GM12878 (cell line): ENCODE results near the gene LRRC63. TPM values are rescaled to one million over a fixed set of nuclear protein-coding genes. Genes with fewer than 3 reads are reported as not detected.

ENCODE experiments used
- ATAC-seq: fragments of 200-7000 bp; cut with Tn5 transposase; 3 replicates; pipeline ENCODE4 v1.9.1; 2020; ENCODE audit warnings: mild to moderate bottlenecking, moderate library complexity
- BruUV-seq: library from RNA; stranded (reverse); fragments of 400-500 nt; replicated peaks from 2 replicates; lab custom pipeline; 2021; lab: Mats Ljungman, UMichigan
- CTCF ChIA-PET: fragments of 300-600 bp; sonication (Branson Sonifier 250); formaldehyde crosslinking; extraction: SDS; loops from one replicate; lab custom pipeline; 2021; ENCODE audit warnings: inconsistent platforms; lab: Yijun Ruan, JAX
- POLR2A ChIA-PET: fragments of 350-600 bp; formaldehyde crosslinking; extraction: SDS; loops from one replicate; lab custom pipeline; 2021; ENCODE audit warnings: inconsistent platforms; lab: Charles Lee
- RAD21 ChIA-PET: fragments of 300-600 bp; sonication (Branson Sonifier 250); formaldehyde crosslinking; loops from one replicate; lab custom pipeline; 2023; ENCODE audit warnings: antibody characterized with exemption; ENCODE audit not compliant: unreplicated experiment; lab: Charles Lee
- SMC1A ChIA-PET: fragments of 300-600 bp; sonication (Branson Sonifier 250); formaldehyde crosslinking; loops from one replicate; lab custom pipeline; 2023; ENCODE audit not compliant: unreplicated experiment, uncharacterized antibody; lab: Charles Lee
- DNase-seq: peaks from one replicate; pipeline ENCODE4 v3.0.0-alpha.2; 2011; ENCODE audit warnings: low read depth, low spot score
- FAIRE-seq: peaks from 3 replicates; lab custom pipeline; 2011; peaks lifted over from hg19 to GRCh38; lab: Jason Lieb, UNC
- H2AFZ ChIP-seq: 2 replicates; pipeline ENCODE4 v1.6.0; 2011; ENCODE audit warnings: low read depth, low read length, control low read depth; ENCODE audit not compliant: control insufficient read depth
- H3K27ac ChIP-seq: 2 replicates; pipeline ENCODE4 v1.5.1; 2011; ENCODE audit warnings: control low read depth; ENCODE audit not compliant: control insufficient read depth, insufficient read depth
- H3K27me3 ChIP-seq, 2 experiments: replicated peaks in 1 of 2; 2 replicates each; pipeline versions ENCODE4 v1.6.0 to v1.6.1; 2011; ENCODE audit warnings: low read length in 1 of 2; ENCODE audit not compliant: control insufficient read depth in 2 of 2, insufficient read depth in 2 of 2
- H3K36me3 ChIP-seq, 2 experiments: 2 replicates each; pipeline ENCODE4 v1.5.1; 2011; ENCODE audit warnings: low read length in 1 of 2; ENCODE audit not compliant: control insufficient read depth in 2 of 2, insufficient read depth in 2 of 2
- H3K4me1 ChIP-seq: 2 replicates; pipeline ENCODE4 v1.6.1; 2011; ENCODE audit warnings: mild to moderate bottlenecking, low read length, moderate library complexity, mixed read lengths; ENCODE audit not compliant: control insufficient read depth, insufficient read depth
- H3K4me2 ChIP-seq: 2 replicates; pipeline ENCODE4 v1.6.0; 2011; ENCODE audit warnings: control low read depth; ENCODE audit not compliant: control insufficient read depth, insufficient read depth
- H3K4me3 ChIP-seq: fragments of 200-600 bp; sonication (generic); 2 replicates; pipeline ENCODE4 v1.5.1; 2016
- H3K79me2 ChIP-seq: 2 replicates; pipeline ENCODE4 v1.6.0; 2011; ENCODE audit warnings: low read length; ENCODE audit not compliant: control insufficient read depth, insufficient read depth
- H3K9ac ChIP-seq: 2 replicates; pipeline ENCODE4 v1.8.0; 2011; ENCODE audit warnings: low read length, control low read depth, mixed read lengths; ENCODE audit not compliant: control insufficient read depth, insufficient read depth
- H3K9me3 ChIP-seq: replicated peaks from 3 replicates; pipeline ENCODE4 v1.5.1; 2011; ENCODE audit warnings: mild to moderate bottlenecking, low read length; ENCODE audit not compliant: control insufficient read depth, insufficient read depth
- H4K20me1 ChIP-seq: 2 replicates; pipeline ENCODE4 v1.6.0; 2011; ENCODE audit not compliant: control insufficient read depth, insufficient read depth
- BCL11A ChIP-seq: IDR thresholded peaks from 2 replicates; pipeline ENCODE4 v1.6.1; 2011; ENCODE audit warnings: low read depth, low read length
- BMI1 ChIP-seq: fragments of 450-650 bp; IDR thresholded peaks from 2 replicates; pipeline ENCODE4 v1.6.1; 2016; ENCODE audit warnings: mild to moderate bottlenecking, moderate library complexity, borderline replicate concordance
- BRCA1 ChIP-seq: IDR thresholded peaks from 2 replicates; pipeline ENCODE4 v1.6.1; 2011; ENCODE audit warnings: low read depth, low read length, improper control_type of control experiment
- CHD1 ChIP-seq: IDR thresholded peaks from 2 replicates; pipeline ENCODE4 v1.6.1; 2012; ENCODE audit warnings: low read depth, low read length, improper control_type of control experiment
- SPI1 ChIP-seq: IDR thresholded peaks from 2 replicates; pipeline ENCODE4 v1.6.1; 2011; ENCODE audit warnings: low read depth, mild to moderate bottlenecking, low read length, moderate library complexity, borderline replicate concordance; ENCODE audit not compliant: insufficient read depth
- TAF1 ChIP-seq: IDR thresholded peaks from 2 replicates; pipeline ENCODE4 v1.6.1; 2011; ENCODE audit warnings: mild to moderate bottlenecking, low read depth, low read length, borderline replicate concordance
- WGBS: methylation state at CpG from one replicate; pipeline ENCODE4 v1.1.6; 2016; ENCODE audit warnings: low lambda C conversion rate; ENCODE audit not compliant: insufficient replicate concordance, insufficient coverage; ENCODE audit errors: missing lambda C conversion rate; 5-methylcytosine and 5-hydroxymethylcytosine counted together
- in situ Hi-C: fragments of 300-500 bp; cut with MboI; formaldehyde crosslinking; loops from 9 replicates; pipeline ENCODE4 v1.14.3; 2018; ENCODE audit warnings: mixed read lengths
- intact Hi-C: fragments of 100-400 bp; cut with micrococcal nuclease; formaldehyde crosslinking; loops from one replicate; pipeline ENCODE4 v1.14.2; 2022; ENCODE audit not compliant: unreplicated experiment
- polyA plus RNA-seq, 11 experiments: library from polyadenylated mRNA; depleted of rRNA in 4 of 11; unstranded in 6 of 11; stranded (reverse) in 5 of 11; fragments of >200 nt; fragmentation: Nextera tagmentation in 4 of 11; fragmentation: Illumina TruSeq in 1 of 11; extraction: Ambion mirVana in 4 of 11; extraction: Trizol in 1 of 11; gene quantifications; 1 replicate in 1 of 11; 2 replicates in 10 of 11; pipeline versions ENCODE4 v1.2.1 to v1.2.3, GENCODE V29; 2011 to 2016; ENCODE audit warnings: inconsistent platforms in 2 of 11, missing spikeins in 2 of 11, low read depth in 1 of 11
- total RNA-seq, 4 experiments: library from RNA; depleted of rRNA in 3 of 4; stranded (reverse); fragments of >200 nt in 3 of 4; fragmentation: Illumina TruSeq in 1 of 4; extraction: Trizol in 1 of 4; gene quantifications; 2 replicates each; pipeline versions ENCODE4 v1.2.1 to v1.2.3, GENCODE V29; 2013 to 2021
- TF ChIP-seq, protein P1 (sequence below): fragments of 450-650 bp; formaldehyde crosslinking; IDR thresholded peaks from 2 replicates; pipeline ENCODE4 v1.5.0; 2022; ENCODE audit warnings: mild to moderate bottlenecking, missing genetic modification characterization
- TF ChIP-seq, protein P2 (sequence below): IDR thresholded peaks from 2 replicates; pipeline ENCODE4 v1.6.1; 2012; ENCODE audit warnings: low read depth, low read length, improper control_type of control experiment
- TF ChIP-seq, protein P3 (sequence below): fragments of 450-650 bp; IDR thresholded peaks from 2 replicates; pipeline ENCODE4 v1.6.1; 2017; ENCODE audit warnings: mild to moderate bottlenecking, low read depth, inconsistent platforms; ENCODE audit not compliant: poor library complexity, severe bottlenecking
- TF ChIP-seq, protein P4 (sequence below), 3 experiments: IDR thresholded peaks in 2 of 3; conservative IDR thresholded peaks in 1 of 3; 2 replicates each; pipeline ENCODE4 v1.5.1; 2011; ENCODE audit warnings: low read depth in 3 of 3, low read length in 3 of 3, mild to moderate bottlenecking in 3 of 3, control low read depth in 2 of 3, moderate library complexity in 2 of 3, inconsistent platforms in 1 of 3, mixed read lengths in 1 of 3; ENCODE audit not compliant: control insufficient read depth in 2 of 3, insufficient read depth in 1 of 3; ENCODE audit errors: extremely low read depth in 1 of 3
- TF ChIP-seq, protein P5 (sequence below): IDR thresholded peaks from 2 replicates; pipeline ENCODE4 v1.6.1; 2011; ENCODE audit warnings: low read depth, low read length, improper control_type of control experiment, borderline replicate concordance

Gene LRRC63
- total and polyA plus RNA-seq, 10 of the 15 experiments (the other 5 are each of a cell fraction or from before 2014, with no cell fraction given): 0.34 to 0.98 (median 0.76) TPM; not detected in 1

DNA sequence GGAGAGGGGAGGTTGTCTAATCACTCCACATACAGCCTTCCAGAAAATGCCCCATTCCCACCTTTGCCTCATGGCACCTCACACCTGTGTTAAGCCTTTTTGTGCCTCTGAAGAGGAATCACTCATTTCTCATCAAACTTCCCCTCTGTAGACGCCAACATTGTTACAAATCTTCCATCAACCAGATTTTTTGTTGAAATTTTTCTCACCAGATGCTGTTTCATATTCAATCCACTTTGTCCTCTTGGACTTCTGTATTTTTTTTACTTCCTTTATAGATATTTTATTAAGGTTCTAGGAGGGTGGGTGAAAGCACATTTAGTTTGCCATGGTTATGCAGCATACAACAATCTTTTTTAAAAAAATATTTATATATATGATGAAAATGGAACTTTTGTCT lies 101.3 kb downstream of the LRRC63 start:
- Histone ChIP-seq H3K27me3 (no peaks in the 10 kb centered on the region), H4K20me1 (no peaks in the 10 kb centered on the region), H3K79me2 (no peaks in the 10 kb centered on the region), H3K4me2 (no peak overlapping the region), H3K4me1 (no peaks in the 10 kb centered on the region), H2AFZ (no peak overlapping the region), H3K9ac (no peak overlapping the region), H3K36me3 (no peaks in the 10 kb centered on the region), H3K27ac (no peak overlapping the region), H3K4me3 (no peak overlapping the region), H3K9me3 (no peaks in the 10 kb centered on the region)
- SMC1A ChIA-PET: interaction anchor here (0.8 to 1.0 kb wide), 2 partner anchors 14 to 17 kb away, joined by 4 read pairs; no protein-coding TSS in a partner anchor
- BruUV-seq: no TSS peak
- ATAC-seq: no peak
- in situ Hi-C loops (no loop called here), intact Hi-C loops (no loop called here)
- DNase-seq: no peak
- POLR2A ChIA-PET: no interaction called here
- 8% methylated on average over 1 of the region's 1 CpG for WGBS
- RAD21 ChIA-PET: no interaction called here
- CTCF ChIA-PET: interaction anchor here (0.6 to 1.7 kb wide), 2 partner anchors 9 to 148 kb away, joined by 4 to 5 read pairs; no protein-coding TSS in a partner anchor
- FAIRE-seq: no peak
- no peak for TF ChIP-seq BMI1
- TF ChIP-seq, protein P1, sequence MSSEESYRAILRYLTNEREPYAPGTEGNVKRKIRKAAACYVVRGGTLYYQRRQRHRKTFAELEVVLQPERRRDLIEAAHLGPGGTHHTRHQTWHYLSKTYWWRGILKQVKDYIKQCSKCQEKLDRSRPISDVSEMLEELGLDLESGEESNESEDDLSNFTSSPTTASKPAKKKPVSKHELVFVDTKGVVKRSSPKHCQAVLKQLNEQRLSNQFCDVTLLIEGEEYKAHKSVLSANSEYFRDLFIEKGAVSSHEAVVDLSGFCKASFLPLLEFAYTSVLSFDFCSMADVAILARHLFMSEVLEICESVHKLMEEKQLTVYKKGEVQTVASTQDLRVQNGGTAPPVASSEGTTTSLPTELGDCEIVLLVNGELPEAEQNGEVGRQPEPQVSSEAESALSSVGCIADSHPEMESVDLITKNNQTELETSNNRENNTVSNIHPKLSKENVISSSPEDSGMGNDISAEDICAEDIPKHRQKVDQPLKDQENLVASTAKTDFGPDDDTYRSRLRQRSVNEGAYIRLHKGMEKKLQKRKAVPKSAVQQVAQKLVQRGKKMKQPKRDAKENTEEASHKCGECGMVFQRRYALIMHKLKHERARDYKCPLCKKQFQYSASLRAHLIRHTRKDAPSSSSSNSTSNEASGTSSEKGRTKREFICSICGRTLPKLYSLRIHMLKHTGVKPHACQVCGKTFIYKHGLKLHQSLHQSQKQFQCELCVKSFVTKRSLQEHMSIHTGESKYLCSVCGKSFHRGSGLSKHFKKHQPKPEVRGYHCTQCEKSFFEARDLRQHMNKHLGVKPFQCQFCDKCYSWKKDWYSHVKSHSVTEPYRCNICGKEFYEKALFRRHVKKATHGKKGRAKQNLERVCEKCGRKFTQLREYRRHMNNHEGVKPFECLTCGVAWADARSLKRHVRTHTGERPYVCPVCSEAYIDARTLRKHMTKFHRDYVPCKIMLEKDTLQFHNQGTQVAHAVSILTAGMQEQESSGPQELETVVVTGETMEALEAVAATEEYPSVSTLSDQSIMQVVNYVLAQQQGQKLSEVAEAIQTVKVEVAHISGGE (CRISPR knock-in tag): no peak
- TF ChIP-seq TAF1: no peak
- no peak for TF ChIP-seq BRCA1
- no peak for TF ChIP-seq BCL11A
- TF ChIP-seq, protein P2, sequence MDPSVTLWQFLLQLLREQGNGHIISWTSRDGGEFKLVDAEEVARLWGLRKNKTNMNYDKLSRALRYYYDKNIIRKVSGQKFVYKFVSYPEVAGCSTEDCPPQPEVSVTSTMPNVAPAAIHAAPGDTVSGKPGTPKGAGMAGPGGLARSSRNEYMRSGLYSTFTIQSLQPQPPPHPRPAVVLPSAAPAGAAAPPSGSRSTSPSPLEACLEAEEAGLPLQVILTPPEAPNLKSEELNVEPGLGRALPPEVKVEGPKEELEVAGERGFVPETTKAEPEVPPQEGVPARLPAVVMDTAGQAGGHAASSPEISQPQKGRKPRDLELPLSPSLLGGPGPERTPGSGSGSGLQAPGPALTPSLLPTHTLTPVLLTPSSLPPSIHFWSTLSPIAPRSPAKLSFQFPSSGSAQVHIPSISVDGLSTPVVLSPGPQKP: no peak
- TF ChIP-seq CHD1: no peak
- no peak for TF ChIP-seq SPI1
- TF ChIP-seq, protein P3, sequence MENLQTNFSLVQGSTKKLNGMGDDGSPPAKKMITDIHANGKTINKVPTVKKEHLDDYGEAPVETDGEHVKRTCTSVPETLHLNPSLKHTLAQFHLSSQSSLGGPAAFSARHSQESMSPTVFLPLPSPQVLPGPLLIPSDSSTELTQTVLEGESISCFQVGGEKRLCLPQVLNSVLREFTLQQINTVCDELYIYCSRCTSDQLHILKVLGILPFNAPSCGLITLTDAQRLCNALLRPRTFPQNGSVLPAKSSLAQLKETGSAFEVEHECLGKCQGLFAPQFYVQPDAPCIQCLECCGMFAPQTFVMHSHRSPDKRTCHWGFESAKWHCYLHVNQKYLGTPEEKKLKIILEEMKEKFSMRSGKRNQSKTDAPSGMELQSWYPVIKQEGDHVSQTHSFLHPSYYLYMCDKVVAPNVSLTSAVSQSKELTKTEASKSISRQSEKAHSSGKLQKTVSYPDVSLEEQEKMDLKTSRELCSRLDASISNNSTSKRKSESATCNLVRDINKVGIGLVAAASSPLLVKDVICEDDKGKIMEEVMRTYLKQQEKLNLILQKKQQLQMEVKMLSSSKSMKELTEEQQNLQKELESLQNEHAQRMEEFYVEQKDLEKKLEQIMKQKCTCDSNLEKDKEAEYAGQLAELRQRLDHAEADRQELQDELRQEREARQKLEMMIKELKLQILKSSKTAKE: no peak
- TF ChIP-seq, protein P4, sequence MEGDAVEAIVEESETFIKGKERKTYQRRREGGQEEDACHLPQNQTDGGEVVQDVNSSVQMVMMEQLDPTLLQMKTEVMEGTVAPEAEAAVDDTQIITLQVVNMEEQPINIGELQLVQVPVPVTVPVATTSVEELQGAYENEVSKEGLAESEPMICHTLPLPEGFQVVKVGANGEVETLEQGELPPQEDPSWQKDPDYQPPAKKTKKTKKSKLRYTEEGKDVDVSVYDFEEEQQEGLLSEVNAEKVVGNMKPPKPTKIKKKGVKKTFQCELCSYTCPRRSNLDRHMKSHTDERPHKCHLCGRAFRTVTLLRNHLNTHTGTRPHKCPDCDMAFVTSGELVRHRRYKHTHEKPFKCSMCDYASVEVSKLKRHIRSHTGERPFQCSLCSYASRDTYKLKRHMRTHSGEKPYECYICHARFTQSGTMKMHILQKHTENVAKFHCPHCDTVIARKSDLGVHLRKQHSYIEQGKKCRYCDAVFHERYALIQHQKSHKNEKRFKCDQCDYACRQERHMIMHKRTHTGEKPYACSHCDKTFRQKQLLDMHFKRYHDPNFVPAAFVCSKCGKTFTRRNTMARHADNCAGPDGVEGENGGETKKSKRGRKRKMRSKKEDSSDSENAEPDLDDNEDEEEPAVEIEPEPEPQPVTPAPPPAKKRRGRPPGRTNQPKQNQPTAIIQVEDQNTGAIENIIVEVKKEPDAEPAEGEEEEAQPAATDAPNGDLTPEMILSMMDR (IDR thresholded peaks at IDR 0.05 in 2 of 3, conservative IDR thresholded peaks at IDR 0.05 in 1 of 3; ENCODE audit: control insufficient read depth in 2 of 3, extremely low read depth in 1 of 3, insufficient read depth in 1 of 3, low read depth in 3 of 3, low read length in 3 of 3): no peak
- TF ChIP-seq, protein P5, sequence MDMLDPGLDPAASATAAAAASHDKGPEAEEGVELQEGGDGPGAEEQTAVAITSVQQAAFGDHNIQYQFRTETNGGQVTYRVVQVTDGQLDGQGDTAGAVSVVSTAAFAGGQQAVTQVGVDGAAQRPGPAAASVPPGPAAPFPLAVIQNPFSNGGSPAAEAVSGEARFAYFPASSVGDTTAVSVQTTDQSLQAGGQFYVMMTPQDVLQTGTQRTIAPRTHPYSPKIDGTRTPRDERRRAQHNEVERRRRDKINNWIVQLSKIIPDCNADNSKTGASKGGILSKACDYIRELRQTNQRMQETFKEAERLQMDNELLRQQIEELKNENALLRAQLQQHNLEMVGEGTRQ: no peak
